Measurements from ENCODE around the gene TPTE. TPM values are rescaled to one million over a fixed set of nuclear protein-coding genes. Genes with fewer than 3 reads are reported as not detected.
"Not testable (repeated sequence)": the region's sequence is repeated elsewhere in the genome, so short reads cannot be mapped to it uniquely, and the experiment has no call there.

TPTE gene
- total and polyA plus RNA-seq, 2 of the 8 experiments (the other 6 are each of a cell fraction or from before 2014, with no cell fraction given) = not detected

DNA sequence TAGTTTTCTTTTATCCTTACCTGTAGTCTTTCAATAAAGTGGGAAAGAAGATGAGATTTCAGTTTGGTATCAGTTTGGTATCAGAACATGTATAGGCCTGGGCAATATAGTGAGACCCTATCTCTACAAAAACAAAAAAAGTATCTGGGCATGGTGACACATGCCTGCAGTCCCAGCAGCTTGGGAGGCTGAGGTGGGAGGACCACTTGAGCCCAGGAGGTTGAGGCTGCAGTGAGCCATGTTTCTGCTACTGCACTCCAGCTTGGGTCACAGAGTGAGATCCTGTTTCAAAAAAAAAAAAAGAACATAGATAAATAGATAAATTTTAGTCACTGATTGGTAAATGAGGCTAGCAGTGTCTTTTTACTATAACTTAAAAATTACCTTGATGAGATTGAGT, 49.4 kb upstream of the TPTE start:
- H4K5ac ChIP-seq (ENCODE audit: insufficient read length, low read depth, low read length); H3K4me3 ChIP-seq (ENCODE audit: extremely low read depth in 1 of 4, insufficient read depth in 2 of 4, low read depth in 3 of 4, low read length in 4 of 4); H3K79me2 ChIP-seq (ENCODE audit: control insufficient read depth in 1 of 2, insufficient read depth in 2 of 2, low read length in 2 of 2); H3K18ac ChIP-seq (ENCODE audit: extremely low read depth, low read length); CTCF ChIA-PET (ENCODE audit: partially characterized antibody); DNase-seq (ENCODE audit: low read depth in 1 of 2, low spot score in 2 of 2); H2BK5ac ChIP-seq (ENCODE audit: low read depth, low read length); H4K20me1 ChIP-seq (replicated peaks in 1 of 2; ENCODE audit: control insufficient read depth in 1 of 2, insufficient read depth in 2 of 2, low read length in 2 of 2); H3K27ac ChIP-seq (ENCODE audit: low read depth, low read length); H3K4ac ChIP-seq (replicated peaks; ENCODE audit: insufficient read length, low read depth, low read length); H3K23ac ChIP-seq (ENCODE audit: insufficient read length); H2AK5ac ChIP-seq (ENCODE audit: low read depth, low read length); H4K8ac ChIP-seq (ENCODE audit: extremely low read depth, insufficient read depth, low read length); FAIRE-seq; H2BK20ac ChIP-seq (ENCODE audit: low read length); H3K4me1 ChIP-seq (replicated peaks in 1 of 4; ENCODE audit: control insufficient read depth in 3 of 4, insufficient read depth in 4 of 4, low read length in 3 of 4); H3K9ac ChIP-seq (replicated peaks in 1 of 4; ENCODE audit: extremely low read depth in 1 of 4, low read depth in 3 of 4, low read length in 3 of 4); H3K23me2 ChIP-seq (ENCODE audit: low read depth, low read length); H3K36me3 ChIP-seq (ENCODE audit: control insufficient read depth in 2 of 4, insufficient read depth in 4 of 4, low read length in 3 of 4); H3K79me1 ChIP-seq (ENCODE audit: low read depth, low read length); H2BK15ac ChIP-seq (ENCODE audit: low read length); H3K14ac ChIP-seq (ENCODE audit: insufficient read length); H2BK120ac ChIP-seq (replicated peaks; ENCODE audit: low read depth, low read length); H4K91ac ChIP-seq (replicated peaks; ENCODE audit: insufficient read length, low read length); POLR2A ChIA-PET (ENCODE audit: partially characterized antibody); H3K4me2 ChIP-seq (ENCODE audit: insufficient read depth in 1 of 2, low read depth in 2 of 2, low read length in 2 of 2); H2BK12ac ChIP-seq (ENCODE audit: low read depth, low read length); H2AFZ ChIP-seq (ENCODE audit: low read length); H3K27me3 ChIP-seq (replicated peaks in 1 of 4; ENCODE audit: control insufficient read depth in 3 of 4, extremely low read depth in 1 of 4, insufficient read depth in 3 of 4, low read length in 3 of 4); H3K56ac ChIP-seq (replicated peaks; ENCODE audit: insufficient read length, low read depth, low read length): not testable (repeated sequence)
- H3K9me3 ChIP-seq (ENCODE audit: insufficient read depth in 2 of 2, low read depth in 1 of 2, low read length in 1 of 2) = peaks cover 28 to 38% of the 10 kb centered on the region in 2 experiments

DNA sequence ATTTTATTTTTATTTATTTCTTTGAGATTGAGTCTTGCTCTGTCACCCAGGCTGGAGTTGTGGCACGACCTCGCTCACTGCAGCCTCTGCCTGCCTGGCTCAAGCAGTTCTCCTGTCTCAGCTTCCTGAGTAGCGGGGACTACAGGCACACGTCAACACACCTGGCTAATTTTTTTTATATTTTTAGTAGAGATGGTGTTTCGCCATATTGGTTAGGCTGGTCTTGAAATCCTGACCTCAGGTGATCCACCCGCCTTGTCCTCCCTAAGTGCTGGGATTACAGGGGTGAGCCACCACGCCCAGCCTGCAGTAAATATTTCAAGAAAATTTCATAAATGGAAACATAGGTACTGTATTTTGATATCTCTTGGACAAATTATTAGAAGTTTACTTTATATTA, 43.6 kb upstream of the TPTE start:
- H3K27ac ChIP-seq (ENCODE audit: low read depth, low read length); CTCF ChIA-PET (ENCODE audit: partially characterized antibody); H3K4me2 ChIP-seq (ENCODE audit: insufficient read depth in 1 of 2, low read depth in 2 of 2, low read length in 2 of 2); H3K4me3 ChIP-seq (ENCODE audit: extremely low read depth in 1 of 4, insufficient read depth in 2 of 4, low read depth in 3 of 4, low read length in 4 of 4); DNase-seq (ENCODE audit: low read depth in 1 of 2, low spot score in 2 of 2); H3K79me2 ChIP-seq (ENCODE audit: control insufficient read depth in 1 of 2, insufficient read depth in 2 of 2, low read length in 2 of 2); H3K36me3 ChIP-seq (ENCODE audit: control insufficient read depth in 2 of 4, insufficient read depth in 4 of 4, low read length in 3 of 4); H3K4ac ChIP-seq (replicated peaks; ENCODE audit: insufficient read length, low read depth, low read length); H2AK5ac ChIP-seq (ENCODE audit: low read depth, low read length); H2BK12ac ChIP-seq (ENCODE audit: low read depth, low read length); H3K9ac ChIP-seq (replicated peaks in 1 of 4; ENCODE audit: extremely low read depth in 1 of 4, low read depth in 3 of 4, low read length in 3 of 4); H3K18ac ChIP-seq (ENCODE audit: extremely low read depth, low read length); H2BK120ac ChIP-seq (replicated peaks; ENCODE audit: low read depth, low read length); H4K20me1 ChIP-seq (replicated peaks in 1 of 2; ENCODE audit: control insufficient read depth in 1 of 2, insufficient read depth in 2 of 2, low read length in 2 of 2); H4K91ac ChIP-seq (replicated peaks; ENCODE audit: insufficient read length, low read length); POLR2A ChIA-PET (ENCODE audit: partially characterized antibody); FAIRE-seq; H4K5ac ChIP-seq (ENCODE audit: insufficient read length, low read depth, low read length); H3K4me1 ChIP-seq (replicated peaks in 1 of 4; ENCODE audit: control insufficient read depth in 3 of 4, insufficient read depth in 4 of 4, low read length in 3 of 4); H2BK20ac ChIP-seq (ENCODE audit: low read length); H3K27me3 ChIP-seq (replicated peaks in 1 of 4; ENCODE audit: control insufficient read depth in 3 of 4, extremely low read depth in 1 of 4, insufficient read depth in 3 of 4, low read length in 3 of 4); H3K56ac ChIP-seq (replicated peaks; ENCODE audit: insufficient read length, low read depth, low read length); H3K23me2 ChIP-seq (ENCODE audit: low read depth, low read length); H2AFZ ChIP-seq (ENCODE audit: low read length); H2BK5ac ChIP-seq (ENCODE audit: low read depth, low read length); H4K8ac ChIP-seq (ENCODE audit: extremely low read depth, insufficient read depth, low read length); H3K79me1 ChIP-seq (ENCODE audit: low read depth, low read length); H3K14ac ChIP-seq (ENCODE audit: insufficient read length); H3K23ac ChIP-seq (ENCODE audit: insufficient read length); H2BK15ac ChIP-seq (ENCODE audit: low read length): not testable (repeated sequence)
- H3K9me3 ChIP-seq (ENCODE audit: insufficient read depth in 2 of 2, low read depth in 1 of 2, low read length in 1 of 2) = peaks cover 19 to 32% of the 10 kb centered on the region in 2 experiments
- 66% methylated on average over 7 of the region's 7 CpGs; no CpG with 5 or more reads in 1 of the 2 experiments for WGBS, 2 experiments (ENCODE audit: extremely low coverage in 1 of 2, insufficient coverage in 1 of 2, insufficient read length in 1 of 2, insufficient replicate concordance in 2 of 2, low coverage in 1 of 2, low lambda C conversion rate in 2 of 2, missing lambda C conversion rate in 1 of 2)

Measured in H1 (cell line).